Skeletal muscle tissue (tissue), 4 donors: ENCODE measurements around the gene DAB1. TPM values are rescaled to one million over a fixed set of nuclear protein-coding genes. Genes with fewer than 3 reads are reported as not detected.

Source experiments
- H3K27ac ChIP-seq: one replicate; pipeline ENCODE4 v1.7.0; 2013; ENCODE audit warnings: mild to moderate bottlenecking, low read depth, low read length, inconsistent platforms
- H3K27me3 ChIP-seq, 3 donors: one replicate each; pipeline ENCODE4 v1.7.0; 2013; ENCODE audit warnings: low read length in 3 of 3; ENCODE audit not compliant: control insufficient read depth in 3 of 3, insufficient read depth in 3 of 3
- H3K36me3 ChIP-seq, 3 donors: one replicate each; pipeline ENCODE4 v1.7.0; 2013; ENCODE audit warnings: low read length in 3 of 3; ENCODE audit not compliant: control insufficient read depth in 3 of 3, insufficient read depth in 3 of 3
- H3K4me1 ChIP-seq, 3 donors: one replicate each; pipeline ENCODE4 v1.7.0; 2013; ENCODE audit warnings: low read length in 3 of 3, mild to moderate bottlenecking in 3 of 3; ENCODE audit not compliant: control insufficient read depth in 3 of 3, insufficient read depth in 3 of 3
- H3K4me3 ChIP-seq, 3 donors: one replicate each; pipeline ENCODE4 v1.7.0; 2013; ENCODE audit warnings: low read length in 3 of 3
- H3K9ac ChIP-seq, 3 donors: one replicate each; pipeline ENCODE4 v1.7.0; 2013; ENCODE audit warnings: low read length in 3 of 3, mild to moderate bottlenecking in 3 of 3, moderate library complexity in 2 of 3, low read depth in 1 of 3
- H3K9me3 ChIP-seq, 3 donors: one replicate each; pipeline ENCODE4 v1.7.0; 2013; ENCODE audit warnings: low read length in 3 of 3; ENCODE audit not compliant: control insufficient read depth in 3 of 3
- total RNA-seq: library from RNA; depleted of rRNA; stranded (reverse); fragments of >200 nt; gene quantifications from one replicate; pipeline ENCODE4 v1.2.3, GENCODE V29; 2014
- donor health status: Osteomylitis.

DAB1 gene
- total RNA-seq, 1 donor from 2014 or later = 1.6 TPM

- H3K4me3 ChIP-seq = no peak overlapping the region
- no peaks in the 10 kb centered on the region for H3K27me3 ChIP-seq
- H3K36me3 ChIP-seq = no peaks in the 10 kb centered on the region
These were observed 171.1 kb downstream of the DAB1 start for GRCh38 chr1:57252597-57253294.

GRCh38 chr1:57250021-57250420 lies 173.8 kb downstream of the DAB1 start:
- Histone ChIP-seq H3K4me3 (no peak overlapping the region), H3K4me1 (no peaks in the 10 kb centered on the region), H3K27me3 (no peaks in the 10 kb centered on the region), H3K36me3 (no peaks in the 10 kb centered on the region), H3K27ac (no peak overlapping the region), H3K9me3 (peaks cover 0 to 4% (median 0%) of the 10 kb centered on the region in 3 donors), H3K9ac (no peak overlapping the region)

More at GRCh38 chr1:57252597-57253294, 171.1 kb downstream of the DAB1 start:
- Histone ChIP-seq H3K4me1 (no peaks in the 10 kb centered on the region), H3K9ac (no peak overlapping the region), H3K9me3 (no peaks in the 10 kb centered on the region), H3K27ac (no peak overlapping the region)

- H3K27ac ChIP-seq = no peak overlapping the region
- H3K9ac ChIP-seq = no peak overlapping the region
- H3K4me3 ChIP-seq = no peak overlapping the region
- H3K27me3 ChIP-seq = no peaks in the 10 kb centered on the region
- no peaks in the 10 kb centered on the region for H3K36me3 ChIP-seq
- H3K9me3 ChIP-seq = peaks cover 0 to 4% (median 0%) of the 10 kb centered on the region in 3 donors
- H3K4me1 ChIP-seq = no peaks in the 10 kb centered on the region
These were observed 174.3 kb downstream of the DAB1 start for GRCh38 chr1:57249511-57249910.

GRCh38 chr1:57248830-57249229 lies 175.0 kb downstream of the DAB1 start:
- no peaks in the 10 kb centered on the region for H3K4me1 ChIP-seq
- no peak overlapping the region for H3K27ac ChIP-seq
- peaks cover 0 to 4% (median 0%) of the 10 kb centered on the region in 3 donors for H3K9me3 ChIP-seq
- no peaks in the 10 kb centered on the region for H3K36me3 ChIP-seq
- no peak overlapping the region for H3K4me3 ChIP-seq
- no peaks in the 10 kb centered on the region for H3K27me3 ChIP-seq
- H3K9ac ChIP-seq = no peak overlapping the region

GRCh38 chr1:57238233-57238781 lies 185.6 kb downstream of the DAB1 start:
- Histone ChIP-seq H3K4me3 (no peak overlapping the region), H3K9ac (no peak overlapping the region), H3K27me3 (no peaks in the 10 kb centered on the region), H3K27ac (no peak overlapping the region), H3K36me3 (no peaks in the 10 kb centered on the region), H3K9me3 (no peaks in the 10 kb centered on the region), H3K4me1 (no peaks in the 10 kb centered on the region)

GRCh38 chr1:57235730-57236510 lies 187.9 kb downstream of the DAB1 start:
- no peaks in the 10 kb centered on the region for H3K9me3 ChIP-seq
- no peaks in the 10 kb centered on the region for H3K4me1 ChIP-seq
- no peak overlapping the region for H3K27ac ChIP-seq
- H3K9ac ChIP-seq = no peak overlapping the region
- H3K4me3 ChIP-seq = no peak overlapping the region
- no peaks in the 10 kb centered on the region for H3K36me3 ChIP-seq
- H3K27me3 ChIP-seq = no peaks in the 10 kb centered on the region

GRCh38 chr1:57234459-57234858 lies 189.4 kb downstream of the DAB1 start:
- Histone ChIP-seq H3K27ac (no peak overlapping the region), H3K9ac (no peak overlapping the region), H3K36me3 (no peaks in the 10 kb centered on the region), H3K27me3 (no peaks in the 10 kb centered on the region), H3K9me3 (no peaks in the 10 kb centered on the region), H3K4me3 (no peak overlapping the region), H3K4me1 (no peaks in the 10 kb centered on the region)

GRCh38 chr1:57232500-57232899 lies 191.4 kb downstream of the DAB1 start:
- Histone ChIP-seq H3K9ac (no peak overlapping the region), H3K27me3 (no peaks in the 10 kb centered on the region), H3K9me3 (no peaks in the 10 kb centered on the region), H3K27ac (no peak overlapping the region), H3K4me1 (no peaks in the 10 kb centered on the region), H3K36me3 (no peaks in the 10 kb centered on the region), H3K4me3 (no peak overlapping the region)

- Histone ChIP-seq H3K27me3 (no peaks in the 10 kb centered on the region), H3K4me1 (no peaks in the 10 kb centered on the region), H3K9ac (no peak overlapping the region), H3K36me3 (no peaks in the 10 kb centered on the region), H3K27ac (no peak overlapping the region), H3K4me3 (no peak overlapping the region), H3K9me3 (no peaks in the 10 kb centered on the region)
These were observed 193.9 kb downstream of the DAB1 start for GRCh38 chr1:57229998-57230397.

- Histone ChIP-seq H3K4me1 (no peaks in the 10 kb centered on the region), H3K36me3 (no peaks in the 10 kb centered on the region), H3K27ac (no peak overlapping the region), H3K27me3 (no peaks in the 10 kb centered on the region), H3K9me3 (no peaks in the 10 kb centered on the region), H3K9ac (no peak overlapping the region), H3K4me3 (no peak overlapping the region)
These were observed 194.8 kb downstream of the DAB1 start for GRCh38 chr1:57229076-57229475.
